Measurements from ENCODE around the gene SIN3B.

SIN3B gene

DNA sequence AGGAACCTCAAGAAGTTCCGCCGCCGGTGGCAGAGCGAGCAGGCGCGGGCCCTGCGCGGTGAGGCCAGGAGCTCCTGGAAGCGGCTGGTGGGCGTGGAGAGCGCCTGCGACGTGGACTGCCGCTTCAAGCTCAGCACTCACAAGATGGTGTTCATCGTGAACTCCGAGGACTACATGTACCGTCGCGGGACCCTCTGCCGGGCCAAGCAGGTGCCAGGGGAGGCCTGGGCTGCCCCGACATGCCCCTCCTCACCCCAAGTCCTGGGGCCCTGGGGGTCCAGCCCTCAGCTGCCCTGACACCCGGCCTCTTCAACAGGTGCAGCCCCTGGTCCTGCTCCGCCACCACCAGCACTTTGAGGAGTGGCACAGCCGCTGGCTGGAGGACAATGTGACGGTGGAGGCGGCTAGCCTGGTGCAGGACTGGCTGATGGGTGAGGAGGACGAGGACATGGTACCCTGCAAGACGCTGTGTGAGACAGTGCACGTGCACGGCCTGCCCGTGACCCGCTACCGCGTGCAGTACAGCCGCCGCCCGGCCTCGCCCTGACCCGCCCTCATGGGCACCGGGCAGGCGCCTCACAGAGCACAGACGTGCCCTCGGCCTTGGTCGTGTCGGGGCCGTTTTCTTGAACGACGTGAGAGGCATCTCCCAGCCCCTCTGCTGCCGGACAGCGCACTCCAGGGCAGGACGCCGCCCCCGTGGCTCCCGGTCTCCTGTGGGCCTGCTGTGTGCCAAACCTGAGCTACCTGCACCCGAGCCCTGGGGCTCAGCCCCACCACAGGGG lies 49.2 kb downstream of the SIN3B start:
- TF ChIP-seq CREB1 (IDR thresholded peaks at IDR 0.05; ENCODE audit: low read depth) (no peak), TEAD4 (IDR thresholded peaks at IDR 0.05) (no peak), RAD21 (IDR thresholded peaks at IDR 0.05; ENCODE audit: low read depth) (no peak), TAF1 (IDR thresholded peaks at IDR 0.05; ENCODE audit: low read depth) (no peak), YY1 (IDR thresholded peaks at IDR 0.05; ENCODE audit: low read depth) (no peak), ZBTB7A (IDR thresholded peaks at IDR 0.05; ENCODE audit: low read depth) (no peak), TCF12 (IDR thresholded peaks at IDR 0.05; ENCODE audit: low read depth) (no peak)
- TF ChIP-seq, protein P1, sequence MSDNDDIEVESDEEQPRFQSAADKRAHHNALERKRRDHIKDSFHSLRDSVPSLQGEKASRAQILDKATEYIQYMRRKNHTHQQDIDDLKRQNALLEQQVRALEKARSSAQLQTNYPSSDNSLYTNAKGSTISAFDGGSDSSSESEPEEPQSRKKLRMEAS (IDR thresholded peaks at IDR 0.05) = no peak
- TF ChIP-seq, protein P2, sequence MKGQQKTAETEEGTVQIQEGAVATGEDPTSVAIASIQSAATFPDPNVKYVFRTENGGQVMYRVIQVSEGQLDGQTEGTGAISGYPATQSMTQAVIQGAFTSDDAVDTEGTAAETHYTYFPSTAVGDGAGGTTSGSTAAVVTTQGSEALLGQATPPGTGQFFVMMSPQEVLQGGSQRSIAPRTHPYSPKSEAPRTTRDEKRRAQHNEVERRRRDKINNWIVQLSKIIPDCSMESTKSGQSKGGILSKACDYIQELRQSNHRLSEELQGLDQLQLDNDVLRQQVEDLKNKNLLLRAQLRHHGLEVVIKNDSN (IDR thresholded peaks at IDR 0.05) = no peak

- TF ChIP-seq YY1 (IDR thresholded peaks at IDR 0.05; ENCODE audit: low read depth) (no peak), CEBPB (IDR thresholded peaks at IDR 0.05) (no peak), RAD21 (IDR thresholded peaks at IDR 0.05; ENCODE audit: low read depth) (no peak), EGR1 (IDR thresholded peaks at IDR 0.05) (no peak), EP300 (IDR thresholded peaks at IDR 0.05; ENCODE audit: borderline replicate concordance) (no peak), FOXM1 (IDR thresholded peaks at IDR 0.05; ENCODE audit: borderline replicate concordance, low read depth) (no peak), TEAD4 (IDR thresholded peaks at IDR 0.05) (no peak), NFIC (IDR thresholded peaks at IDR 0.05) (no peak), TAF1 (IDR thresholded peaks at IDR 0.05; ENCODE audit: low read depth) (no peak)
- TF ChIP-seq, protein P2 (IDR thresholded peaks at IDR 0.05) = no peak
- TF ChIP-seq, protein P3, sequence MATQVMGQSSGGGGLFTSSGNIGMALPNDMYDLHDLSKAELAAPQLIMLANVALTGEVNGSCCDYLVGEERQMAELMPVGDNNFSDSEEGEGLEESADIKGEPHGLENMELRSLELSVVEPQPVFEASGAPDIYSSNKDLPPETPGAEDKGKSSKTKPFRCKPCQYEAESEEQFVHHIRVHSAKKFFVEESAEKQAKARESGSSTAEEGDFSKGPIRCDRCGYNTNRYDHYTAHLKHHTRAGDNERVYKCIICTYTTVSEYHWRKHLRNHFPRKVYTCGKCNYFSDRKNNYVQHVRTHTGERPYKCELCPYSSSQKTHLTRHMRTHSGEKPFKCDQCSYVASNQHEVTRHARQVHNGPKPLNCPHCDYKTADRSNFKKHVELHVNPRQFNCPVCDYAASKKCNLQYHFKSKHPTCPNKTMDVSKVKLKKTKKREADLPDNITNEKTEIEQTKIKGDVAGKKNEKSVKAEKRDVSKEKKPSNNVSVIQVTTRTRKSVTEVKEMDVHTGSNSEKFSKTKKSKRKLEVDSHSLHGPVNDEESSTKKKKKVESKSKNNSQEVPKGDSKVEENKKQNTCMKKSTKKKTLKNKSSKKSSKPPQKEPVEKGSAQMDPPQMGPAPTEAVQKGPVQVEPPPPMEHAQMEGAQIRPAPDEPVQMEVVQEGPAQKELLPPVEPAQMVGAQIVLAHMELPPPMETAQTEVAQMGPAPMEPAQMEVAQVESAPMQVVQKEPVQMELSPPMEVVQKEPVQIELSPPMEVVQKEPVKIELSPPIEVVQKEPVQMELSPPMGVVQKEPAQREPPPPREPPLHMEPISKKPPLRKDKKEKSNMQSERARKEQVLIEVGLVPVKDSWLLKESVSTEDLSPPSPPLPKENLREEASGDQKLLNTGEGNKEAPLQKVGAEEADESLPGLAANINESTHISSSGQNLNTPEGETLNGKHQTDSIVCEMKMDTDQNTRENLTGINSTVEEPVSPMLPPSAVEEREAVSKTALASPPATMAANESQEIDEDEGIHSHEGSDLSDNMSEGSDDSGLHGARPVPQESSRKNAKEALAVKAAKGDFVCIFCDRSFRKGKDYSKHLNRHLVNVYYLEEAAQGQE (IDR thresholded peaks at IDR 0.05; ENCODE audit: low read depth) = no peak
Measured at GRCh38 chr19:16880884-16881554, 51.8 kb downstream of the SIN3B start.

DNA sequence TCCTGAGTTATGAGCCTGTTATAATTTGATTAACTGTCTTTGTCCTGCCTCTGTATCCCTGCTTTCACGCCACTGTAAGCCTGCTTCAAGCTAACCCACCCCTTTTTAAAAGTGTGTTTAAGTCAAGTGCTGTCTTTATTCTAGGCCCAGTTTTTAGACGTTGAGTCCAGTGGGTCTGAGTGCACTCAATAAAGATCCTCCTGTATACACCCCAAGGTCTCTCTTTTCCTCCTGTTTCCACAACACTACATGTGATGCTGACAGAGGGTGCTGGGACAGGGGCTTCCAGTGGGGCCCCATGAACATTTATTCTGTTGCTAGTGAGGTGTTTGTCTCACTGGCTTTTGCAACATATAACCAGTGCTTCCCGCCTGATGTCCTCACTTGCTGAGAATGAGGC lies 52.9 kb downstream of the SIN3B start:
- TF ChIP-seq YY1 (IDR thresholded peaks at IDR 0.05; ENCODE audit: low read depth) (no peak), CEBPB (IDR thresholded peaks at IDR 0.05) (no peak)

DNA sequence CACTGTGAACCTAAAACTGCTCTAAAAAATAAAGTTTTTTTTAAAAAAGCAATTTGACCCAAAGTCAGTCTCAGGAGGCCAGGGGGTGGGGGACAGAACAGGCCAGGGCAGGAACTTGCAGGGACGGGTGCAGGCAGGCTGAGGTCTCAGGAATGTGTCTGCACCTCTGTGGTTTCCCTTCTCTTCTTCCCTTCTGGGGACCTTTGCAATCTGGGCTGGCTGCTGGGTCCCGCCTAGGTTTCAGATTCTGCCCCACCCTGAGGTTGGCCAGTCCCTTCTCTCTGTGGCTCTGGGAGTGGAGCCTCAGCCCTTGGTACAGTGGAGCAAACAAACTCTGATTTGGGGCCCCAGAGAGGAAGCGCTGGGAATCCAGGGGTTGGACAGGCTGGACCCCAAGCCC lies 54.3 kb downstream of the SIN3B start:
- TF ChIP-seq EP300 (IDR thresholded peaks at IDR 0.05; ENCODE audit: borderline replicate concordance) (no peak), TCF12 (IDR thresholded peaks at IDR 0.05; ENCODE audit: low read depth) (no peak), CREB1 (IDR thresholded peaks at IDR 0.05; ENCODE audit: low read depth) (no peak), TEAD4 (IDR thresholded peaks at IDR 0.05) (no peak), FOXM1 (IDR thresholded peaks at IDR 0.05; ENCODE audit: borderline replicate concordance, low read depth) (no peak), YY1 (IDR thresholded peaks at IDR 0.05; ENCODE audit: low read depth) (no peak), ZBTB7A (IDR thresholded peaks at IDR 0.05; ENCODE audit: low read depth) (no peak), CEBPB (IDR thresholded peaks at IDR 0.05) (no peak), NFIC (IDR thresholded peaks at IDR 0.05) (no peak), RAD21 (IDR thresholded peaks at IDR 0.05; ENCODE audit: low read depth) (no peak), EGR1 (IDR thresholded peaks at IDR 0.05) (no peak)
- TF ChIP-seq, protein P2 (IDR thresholded peaks at IDR 0.05) = no peak
- TF ChIP-seq, protein P3 (IDR thresholded peaks at IDR 0.05; ENCODE audit: low read depth) = no peak
- TF ChIP-seq, protein P1 (IDR thresholded peaks at IDR 0.05) = no peak

GRCh38 chr19:16885166-16885565 lies 56.0 kb downstream of the SIN3B start:
- TF ChIP-seq FOXM1 (IDR thresholded peaks at IDR 0.05; ENCODE audit: borderline replicate concordance, low read depth) (no peak), YY1 (IDR thresholded peaks at IDR 0.05; ENCODE audit: low read depth) (no peak), TCF12 (IDR thresholded peaks at IDR 0.05; ENCODE audit: low read depth) (no peak), NFIC (IDR thresholded peaks at IDR 0.05) (no peak), EP300 (IDR thresholded peaks at IDR 0.05; ENCODE audit: borderline replicate concordance) (no peak), TEAD4 (IDR thresholded peaks at IDR 0.05) (no peak), TAF1 (IDR thresholded peaks at IDR 0.05; ENCODE audit: low read depth) (no peak), CEBPB (IDR thresholded peaks at IDR 0.05) (no peak), RAD21 (IDR thresholded peaks at IDR 0.05; ENCODE audit: low read depth) (no peak), EGR1 (IDR thresholded peaks at IDR 0.05) (no peak), ZBTB7A (IDR thresholded peaks at IDR 0.05; ENCODE audit: low read depth) (no peak), CREB1 (IDR thresholded peaks at IDR 0.05; ENCODE audit: low read depth) (no peak)
- TF ChIP-seq, protein P1 (IDR thresholded peaks at IDR 0.05) = no peak
- TF ChIP-seq, protein P2 (IDR thresholded peaks at IDR 0.05) = no peak
- TF ChIP-seq, protein P3 (IDR thresholded peaks at IDR 0.05; ENCODE audit: low read depth) = no peak

Data from Ishikawa (cell line).